Activated naive CD4-positive, alpha-beta T cell treated with anti-CD3 and anti-CD28 coated beads, Interleukin-2, amount 10 ng/mL, durations not matched to agents 7 days and 5 days (primary cell): ENCODE data around the gene PROX1.

Experiments used
- CTCF ChIA-PET: fragments of 350-600 bp; sonication (Branson Sonifier 250); formaldehyde crosslinking; loops from one replicate; lab custom pipeline; 2021; ENCODE audit warnings: antibody characterized with exemption; lab: Charles Lee
- DNase-seq: peaks from one replicate; pipeline ENCODE4 v3.0.0-alpha.2; 2020
- H3K27ac Mint-ChIP-seq: one replicate; pipeline ENCODE4 v1.8.0; 2021; ENCODE audit warnings: mild to moderate bottlenecking, moderate library complexity, mixed read lengths
- H3K27me3 Mint-ChIP-seq: one replicate; pipeline ENCODE4 v1.8.0; 2021; ENCODE audit warnings: mild to moderate bottlenecking, mixed read lengths
- H3K36me3 Mint-ChIP-seq: one replicate; pipeline ENCODE4 v1.8.0; 2021; ENCODE audit warnings: mixed read lengths
- H3K4me1 Mint-ChIP-seq: one replicate; pipeline ENCODE4 v1.8.0; 2021; ENCODE audit warnings: mixed read lengths
- H3K4me3 Mint-ChIP-seq: one replicate; pipeline ENCODE4 v1.8.0; 2021; ENCODE audit warnings: mild to moderate bottlenecking, moderate library complexity, mixed read lengths
- H3K9me3 Mint-ChIP-seq: one replicate; pipeline ENCODE4 v1.8.0; 2021; ENCODE audit warnings: mixed read lengths

PROX1 gene

GRCh38 chr1:213969958-213970555, 17.7 kb upstream of the PROX1 start:
- H3K9me3 Mint-ChIP-seq = no peaks in the 10 kb centered on the region
- no peaks in the 10 kb centered on the region for H3K27me3 Mint-ChIP-seq
- no peaks in the 10 kb centered on the region for H3K36me3 Mint-ChIP-seq
- CTCF ChIA-PET = no interaction called here
- no peak overlapping the region for H3K4me3 Mint-ChIP-seq
- no peaks in the 10 kb centered on the region for H3K4me1 Mint-ChIP-seq
- DNase-seq = no peak
- H3K27ac Mint-ChIP-seq = no peak overlapping the region

- no peak for DNase-seq
- no peak overlapping the region for H3K27ac Mint-ChIP-seq
- no peaks in the 10 kb centered on the region for H3K4me1 Mint-ChIP-seq
- H3K36me3 Mint-ChIP-seq = no peaks in the 10 kb centered on the region
- CTCF ChIA-PET = no interaction called here
- no peak overlapping the region for H3K4me3 Mint-ChIP-seq
- H3K27me3 Mint-ChIP-seq = peaks cover 8% of the 10 kb centered on the region
- H3K9me3 Mint-ChIP-seq = no peaks in the 10 kb centered on the region
These were observed 15.6 kb upstream of the PROX1 start for GRCh38 chr1:213972141-213972540.

GRCh38 chr1:213973129-213973528, 14.6 kb upstream of the PROX1 start:
- H3K36me3 Mint-ChIP-seq = no peaks in the 10 kb centered on the region
- H3K9me3 Mint-ChIP-seq = no peaks in the 10 kb centered on the region
- CTCF ChIA-PET = no interaction called here
- H3K4me3 Mint-ChIP-seq = no peak overlapping the region
- DNase-seq = no peak
- peaks cover 18% of the 10 kb centered on the region for H3K27me3 Mint-ChIP-seq
- no peaks in the 10 kb centered on the region for H3K4me1 Mint-ChIP-seq
- H3K27ac Mint-ChIP-seq = no peak overlapping the region

GRCh38 chr1:213976665-213977485, 10.9 kb upstream of the PROX1 start:
- DNase-seq = no peak
- peaks cover 3% of the 10 kb centered on the region for H3K36me3 Mint-ChIP-seq
- no peak overlapping the region for H3K27ac Mint-ChIP-seq
- H3K9me3 Mint-ChIP-seq = no peaks in the 10 kb centered on the region
- peaks cover 5% of the 10 kb centered on the region for H3K4me1 Mint-ChIP-seq
- H3K27me3 Mint-ChIP-seq = peaks cover 55% of the 10 kb centered on the region
- no peak overlapping the region for H3K4me3 Mint-ChIP-seq
- CTCF ChIA-PET = no interaction called here

GRCh38 chr1:213977486-213977842, 10.3 kb upstream of the PROX1 start:
- Mint-ChIP-seq H3K4me1 (peaks cover 9% of the 10 kb centered on the region), H3K4me3 (no peak overlapping the region), H3K27ac (no peak overlapping the region), H3K27me3 (peaks cover 61% of the 10 kb centered on the region), H3K36me3 (peaks cover 3% of the 10 kb centered on the region), H3K9me3 (no peaks in the 10 kb centered on the region)
- DNase-seq = no peak
- CTCF ChIA-PET = no interaction called here

- Mint-ChIP-seq H3K36me3 (peaks cover 3% of the 10 kb centered on the region), H3K27me3 (peaks cover 65% of the 10 kb centered on the region), H3K9me3 (no peaks in the 10 kb centered on the region), H3K4me1 (peaks cover 9% of the 10 kb centered on the region), H3K27ac (no peak overlapping the region), H3K4me3 (no peak overlapping the region)
- CTCF ChIA-PET = no interaction called here
- no peak for DNase-seq
These were observed 9.9 kb upstream of the PROX1 start for GRCh38 chr1:213977909-213978308.

GRCh38 chr1:213979751-213980586, 7.8 kb upstream of the PROX1 start:
- Mint-ChIP-seq H3K27ac (no peak overlapping the region), H3K9me3 (no peaks in the 10 kb centered on the region), H3K4me1 (peaks cover 17% of the 10 kb centered on the region), H3K36me3 (peaks cover 6% of the 10 kb centered on the region), H3K27me3 (peaks cover 86% of the 10 kb centered on the region), H3K4me3 (no peak overlapping the region)
- CTCF ChIA-PET = no interaction called here
- no peak for DNase-seq

- H3K27me3 Mint-ChIP-seq = peaks cover 91% of the 10 kb centered on the region
- no peak for DNase-seq
- H3K4me3 Mint-ChIP-seq = no peak overlapping the region
- peak overlapping the region; percentile 6 for H3K27ac Mint-ChIP-seq
- peaks cover 20% of the 10 kb centered on the region for H3K4me1 Mint-ChIP-seq
- no peaks in the 10 kb centered on the region for H3K9me3 Mint-ChIP-seq
- CTCF ChIA-PET = no interaction called here
- H3K36me3 Mint-ChIP-seq = peaks cover 6% of the 10 kb centered on the region
These were observed 6.9 kb upstream of the PROX1 start for GRCh38 chr1:213980906-213981305.

GRCh38 chr1:213982289-213982671, 5.5 kb upstream of the PROX1 start:
- H3K27me3 Mint-ChIP-seq = peaks cover 100% of the 10 kb centered on the region
- peaks cover 33% of the 10 kb centered on the region for H3K4me1 Mint-ChIP-seq
- H3K36me3 Mint-ChIP-seq = peaks cover 6% of the 10 kb centered on the region
- DNase-seq = no peak
- H3K4me3 Mint-ChIP-seq = no peak overlapping the region
- CTCF ChIA-PET = no interaction called here
- H3K27ac Mint-ChIP-seq = no peak overlapping the region
- no peaks in the 10 kb centered on the region for H3K9me3 Mint-ChIP-seq

GRCh38 chr1:213982672-213983492, 4.9 kb upstream of the PROX1 start:
- H3K27ac Mint-ChIP-seq = peak overlapping the region; percentile 62
- H3K36me3 Mint-ChIP-seq = peaks cover 9% of the 10 kb centered on the region
- H3K4me3 Mint-ChIP-seq = no peak overlapping the region
- CTCF ChIA-PET = no interaction called here
- no peaks in the 10 kb centered on the region for H3K9me3 Mint-ChIP-seq
- H3K27me3 Mint-ChIP-seq = peaks cover 100% of the 10 kb centered on the region
- H3K4me1 Mint-ChIP-seq = peaks cover 37% of the 10 kb centered on the region
- no peak for DNase-seq

GRCh38 chr1:213983493-213984386, 4.0 kb upstream of the PROX1 start:
- peaks cover 46% of the 10 kb centered on the region for H3K4me1 Mint-ChIP-seq
- CTCF ChIA-PET = no interaction called here
- H3K27me3 Mint-ChIP-seq = peaks cover 100% of the 10 kb centered on the region
- no peaks in the 10 kb centered on the region for H3K9me3 Mint-ChIP-seq
- no peak overlapping the region for H3K4me3 Mint-ChIP-seq
- H3K27ac Mint-ChIP-seq = peak overlapping the region; percentile 62
- no peak for DNase-seq
- peaks cover 12% of the 10 kb centered on the region for H3K36me3 Mint-ChIP-seq

- Mint-ChIP-seq H3K36me3 (peaks cover 9% of the 10 kb centered on the region), H3K4me3 (no peak overlapping the region), H3K27me3 (peaks cover 100% of the 10 kb centered on the region), H3K9me3 (no peaks in the 10 kb centered on the region), H3K27ac (no peak overlapping the region), H3K4me1 (peaks cover 54% of the 10 kb centered on the region)
- CTCF ChIA-PET = no interaction called here
- DNase-seq = no peak
These were observed 3.2 kb upstream of the PROX1 start for GRCh38 chr1:213984387-213985208.
